C4-2B (cell line): ENCODE measurements around the gene SEPTIN2.
A peak's percentile ranks its signal among the peaks of the same experiment; 100 is the strongest.

Experiments used
- H3K27ac ChIP-seq: fragments of 450-650 bp; 2 replicates; pipeline ENCODE4 v1.5.1; 2017
- CTCF ChIP-seq: fragments of 450-650 bp; conservative IDR thresholded peaks from 2 replicates; pipeline ENCODE4 v1.5.1; 2017; ENCODE audit warnings: mild to moderate bottlenecking
- ZFX ChIP-seq: fragments of 450-650 bp; IDR thresholded peaks from 2 replicates; pipeline ENCODE4 v1.6.1; 2017

SEPTIN2 gene

GRCh38 chr2:241279413-241279812 lies 36.3 kb upstream of the SEPTIN2 start:
- no peak overlapping the region for H3K27ac ChIP-seq
- TF ChIP-seq CTCF (no peak), ZFX (no peak)

GRCh38 chr2:241279828-241280227 lies 35.9 kb upstream of the SEPTIN2 start:
- TF ChIP-seq ZFX (no peak), CTCF (no peak)
- no peak overlapping the region for H3K27ac ChIP-seq

- H3K27ac ChIP-seq = no peak overlapping the region
- TF ChIP-seq ZFX (no peak), CTCF (no peak)
Measured at GRCh38 chr2:241280291-241280690, 35.4 kb upstream of the SEPTIN2 start.

- TF ChIP-seq CTCF (no peak), ZFX (no peak)
- H3K27ac ChIP-seq = no peak overlapping the region
Measured at GRCh38 chr2:241282555-241282954, 33.2 kb upstream of the SEPTIN2 start.

- H3K27ac ChIP-seq = peak overlapping the region; percentile 83; the same call in 1 of the 2 replicates
- TF ChIP-seq CTCF = no peak
- no peak for TF ChIP-seq ZFX
Measured at GRCh38 chr2:241285596-241285995, 30.1 kb upstream of the SEPTIN2 start.

- TF ChIP-seq ZFX = no peak
- TF ChIP-seq CTCF = no peak
- peak overlapping the region; percentile 83 for H3K27ac ChIP-seq
Measured at GRCh38 chr2:241286348-241287090, 29.2 kb upstream of the SEPTIN2 start.

- H3K27ac ChIP-seq = no peak overlapping the region
- TF ChIP-seq ZFX = no peak
- no peak for TF ChIP-seq CTCF
Measured at GRCh38 chr2:241288324-241288888, 27.3 kb upstream of the SEPTIN2 start.
